Ramos (cell line): ENCODE data around the gene MBTPS1.

ENCODE experiments used
- in situ Hi-C: fragments of 300-500 bp; cut with MboI; formaldehyde crosslinking; loops from one replicate; pipeline ENCODE4 v1.14.3; 2022; ENCODE audit warnings: low sequenced_read_pairs; ENCODE audit not compliant: unreplicated experiment

MBTPS1 gene

DNA sequence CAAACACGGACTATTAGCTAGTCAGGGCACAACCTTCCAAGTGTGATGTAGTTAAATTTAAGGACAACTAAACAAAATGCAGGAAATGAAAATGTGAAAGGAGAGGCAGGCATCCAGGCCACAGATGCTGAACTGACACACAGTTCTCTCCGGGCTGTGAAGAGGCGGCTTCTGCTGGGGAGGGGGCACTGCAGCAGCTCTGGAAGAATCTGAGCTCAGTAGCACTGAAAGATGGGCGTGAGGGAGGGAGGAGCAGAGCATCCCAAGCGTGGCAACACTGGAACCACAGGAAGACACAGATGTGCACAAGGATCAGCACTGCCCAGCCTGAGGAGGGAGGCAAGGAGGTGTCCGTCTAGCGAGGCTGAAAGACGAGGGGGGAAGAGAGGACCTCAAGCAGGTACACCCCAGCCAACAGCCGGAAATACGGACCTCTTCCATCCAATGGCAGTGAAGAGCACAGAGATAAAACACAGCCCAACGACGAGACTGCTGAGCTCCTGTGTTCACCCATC is 11.4 kb downstream of the MBTPS1 start:
- in situ Hi-C loops: no loop called here

GRCh38 chr16:84104231-84104630 is 12.5 kb downstream of the MBTPS1 start:
- in situ Hi-C loops: no loop called here

DNA sequence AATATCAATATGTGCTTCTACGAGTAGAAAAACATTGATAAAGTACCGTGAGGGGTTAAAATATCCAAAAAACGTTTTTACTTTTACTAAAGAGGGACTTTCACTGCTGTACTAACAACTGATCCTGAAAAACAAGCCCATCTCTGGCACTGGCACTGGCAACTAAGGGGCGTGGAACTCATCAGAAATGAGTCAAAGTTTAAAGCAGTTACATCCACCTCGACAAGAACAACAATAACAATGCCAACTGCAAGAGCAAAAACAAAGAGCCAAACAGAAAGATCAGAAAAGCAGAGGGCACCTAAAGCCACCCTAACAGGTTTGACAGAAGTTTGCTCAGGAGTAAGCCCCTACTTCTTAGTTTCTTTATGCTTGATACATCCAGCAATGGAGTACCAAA is 13.1 kb downstream of the MBTPS1 start:
- in situ Hi-C loops: no loop called here

DNA sequence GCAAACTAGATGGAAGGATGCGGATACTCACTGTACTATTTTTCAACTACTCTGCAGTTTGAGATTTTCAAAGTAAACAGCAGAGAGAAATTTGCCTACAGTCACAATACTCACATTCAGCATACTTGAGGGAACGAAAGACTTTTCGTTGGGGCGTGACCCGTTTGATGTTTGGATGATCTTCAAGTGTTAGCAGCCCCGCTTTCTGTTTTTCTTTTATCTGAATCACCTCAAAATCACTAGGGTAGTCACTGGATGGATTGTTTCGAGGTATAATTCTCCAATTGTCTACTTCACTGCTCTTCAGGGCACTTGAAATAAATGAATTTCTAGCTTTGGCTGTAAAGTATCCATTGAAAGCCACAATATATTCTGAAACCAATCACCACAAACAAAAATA is 17.8 kb downstream of the MBTPS1 start:
- in situ Hi-C loops: no loop called here

GRCh38 chr16:84096447-84097005 is 20.2 kb downstream of the MBTPS1 start:
- in situ Hi-C loops: no loop called here

- in situ Hi-C loops: no loop called here
Observed at GRCh38 chr16:84095466-84095865, 21.3 kb downstream of the MBTPS1 start.

GRCh38 chr16:84093879-84094270 is 22.9 kb downstream of the MBTPS1 start:
- in situ Hi-C loops: no loop called here

DNA sequence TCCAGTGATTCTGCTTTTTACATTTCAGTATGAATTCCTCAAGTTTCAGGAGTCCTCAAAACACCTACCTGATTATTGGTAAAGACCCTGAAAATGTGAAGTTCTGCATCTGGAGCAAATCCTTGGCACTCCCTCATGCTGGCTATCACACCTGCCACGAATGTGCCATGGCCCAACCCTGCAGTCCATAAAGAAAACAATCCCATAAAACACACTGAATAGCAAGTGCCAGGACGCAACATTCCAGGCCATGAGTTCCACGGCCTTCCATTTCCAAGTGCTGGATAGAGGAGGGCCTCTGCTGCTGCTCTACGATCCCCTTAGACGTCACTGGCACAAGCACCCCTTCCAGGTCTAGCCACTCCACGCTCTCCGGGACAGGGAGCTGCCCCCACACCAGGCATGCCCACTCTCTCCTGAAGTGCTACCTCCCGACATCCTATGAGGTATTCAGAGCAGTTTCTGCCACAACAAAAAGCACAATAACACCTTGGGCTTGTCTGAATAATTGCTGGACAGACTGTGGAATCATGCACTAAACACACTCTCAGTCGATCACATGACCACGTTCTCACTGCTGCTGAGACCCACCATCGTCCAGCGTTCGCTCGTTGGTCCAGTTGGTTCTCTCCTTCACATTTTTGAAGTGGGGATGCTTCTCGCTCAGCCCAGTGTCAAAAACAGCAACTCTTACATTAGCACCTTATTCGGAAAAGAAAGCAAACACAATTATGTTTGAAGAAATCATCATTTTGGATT is 23.4 kb downstream of the MBTPS1 start:
- in situ Hi-C loops: no loop called here

- in situ Hi-C loops: no loop called here
Observed at GRCh38 chr16:84091460-84091859, 25.3 kb downstream of the MBTPS1 start.

DNA sequence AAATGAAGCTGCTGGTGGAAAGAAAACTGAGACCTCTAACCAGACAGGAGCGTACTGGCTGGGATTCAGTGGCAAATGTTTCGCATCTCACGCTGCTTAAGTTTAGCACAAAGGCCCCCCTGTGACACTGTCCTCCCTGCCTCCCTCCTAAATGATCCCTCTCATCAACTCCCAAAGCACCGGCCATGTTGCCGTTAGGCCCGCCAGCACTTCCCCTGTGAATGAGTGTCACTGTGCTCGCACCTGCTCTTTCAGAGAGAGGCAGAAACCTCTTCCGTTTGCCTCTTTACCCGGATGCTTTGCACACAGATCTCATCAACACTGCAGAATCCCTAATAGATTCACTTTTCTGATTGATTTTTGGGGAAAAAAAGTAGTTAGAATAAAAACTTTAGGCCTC is 26.5 kb downstream of the MBTPS1 start:
- in situ Hi-C loops: no loop called here

- in situ Hi-C loops: loop anchor here (5.0 kb wide), 2 partner anchors 38 to 98 kb away; partner anchors contain the start of gene TAF1C
Observed at GRCh38 chr16:84088695-84089395, 27.9 kb downstream of the MBTPS1 start.

- in situ Hi-C loops: loop anchor here (5.0 kb wide), 2 partner anchors 40 to 100 kb away; partner anchors contain the start of gene TAF1C
Observed at GRCh38 chr16:84087466-84088151, 29.1 kb downstream of the MBTPS1 start.

- in situ Hi-C loops: loop anchor here (5.0 kb wide), 2 partner anchors 40 to 100 kb away; partner anchors contain the start of gene TAF1C
Observed at GRCh38 chr16:84087001-84087400, 29.7 kb downstream of the MBTPS1 start.

GRCh38 chr16:84086341-84086740 is 30.4 kb downstream of the MBTPS1 start:
- in situ Hi-C loops: loop anchor here (5.0 kb wide), 2 partner anchors 41 to 101 kb away; partner anchors contain the start of gene TAF1C

DNA sequence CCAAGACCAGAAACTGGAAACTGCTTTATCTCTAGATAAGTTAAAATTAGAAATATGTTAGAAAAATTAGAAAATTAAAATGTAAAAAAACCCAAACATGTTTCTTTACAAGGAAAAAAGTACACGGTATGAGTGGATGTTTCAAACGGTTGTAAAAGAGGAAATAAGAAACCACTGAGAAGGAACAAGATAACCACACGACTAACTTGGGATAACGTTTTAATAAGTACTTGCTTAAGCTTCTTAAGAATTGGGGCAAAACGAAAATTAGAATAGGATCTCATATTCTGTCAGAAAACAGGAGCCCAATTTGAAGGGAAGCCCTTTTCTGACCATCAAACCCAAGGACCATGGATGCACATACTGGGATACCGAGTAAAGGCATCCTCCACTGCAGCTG is 31.0 kb downstream of the MBTPS1 start:
- in situ Hi-C loops: loop anchor here (5.0 kb wide), 2 partner anchors 42 to 102 kb away; partner anchors contain the start of gene TAF1C

DNA sequence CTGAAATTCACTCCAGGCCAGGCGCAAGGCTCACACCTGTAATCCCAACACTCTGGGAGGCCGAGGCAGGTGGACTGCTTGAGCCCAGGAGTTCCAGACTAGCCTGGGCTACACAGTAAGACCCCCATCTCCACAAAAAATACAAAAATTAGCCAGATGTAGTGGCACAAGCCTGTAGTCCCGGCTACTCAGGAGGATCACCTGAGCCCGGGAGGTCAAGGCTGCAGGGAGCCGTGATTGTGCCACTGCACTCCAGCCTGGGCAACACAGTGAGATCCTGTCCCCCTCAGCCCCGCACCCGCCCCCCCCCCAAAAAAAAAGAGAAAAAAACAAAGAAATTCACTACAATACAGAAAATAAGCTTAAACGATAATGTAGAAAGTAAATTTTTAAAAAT is 31.5 kb downstream of the MBTPS1 start:
- in situ Hi-C loops: loop anchor here (5.0 kb wide), 2 partner anchors 42 to 102 kb away; partner anchors contain the start of gene TAF1C

DNA sequence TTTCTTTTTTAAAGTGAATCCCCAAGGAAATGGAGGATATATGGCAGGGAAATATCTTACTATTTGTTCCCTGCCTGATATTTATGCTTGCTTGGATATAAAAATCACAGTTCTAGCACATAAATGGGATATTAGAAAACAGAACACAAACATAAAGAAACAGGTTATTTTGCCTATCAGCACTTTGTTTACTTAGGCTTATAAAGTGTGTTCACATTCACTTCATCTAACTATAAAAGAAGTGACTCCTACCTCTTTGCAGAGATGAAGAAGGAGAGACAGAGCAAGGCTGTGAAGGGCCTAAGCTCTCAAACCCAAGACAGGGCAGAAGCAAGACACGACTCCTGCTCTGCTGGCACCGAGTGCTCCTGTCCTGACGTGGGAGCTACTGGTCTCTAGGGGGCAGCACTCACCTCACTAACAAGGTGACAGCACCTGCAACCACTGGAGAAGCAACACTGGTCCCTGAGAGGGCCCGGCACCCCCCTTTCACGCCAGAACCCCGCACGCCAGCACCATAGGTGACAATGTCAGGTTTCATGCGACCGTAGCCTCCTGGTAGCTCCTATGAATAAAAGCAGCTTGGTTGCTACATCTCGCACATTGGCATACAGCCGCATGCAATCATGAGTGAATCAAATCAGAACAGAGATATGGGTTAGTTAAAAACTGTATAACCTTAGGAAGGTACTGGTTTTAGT is 32.0 kb downstream of the MBTPS1 start:
- in situ Hi-C loops: loop anchor here (5.0 kb wide), 2 partner anchors 43 to 103 kb away; partner anchors contain the start of gene TAF1C

DNA sequence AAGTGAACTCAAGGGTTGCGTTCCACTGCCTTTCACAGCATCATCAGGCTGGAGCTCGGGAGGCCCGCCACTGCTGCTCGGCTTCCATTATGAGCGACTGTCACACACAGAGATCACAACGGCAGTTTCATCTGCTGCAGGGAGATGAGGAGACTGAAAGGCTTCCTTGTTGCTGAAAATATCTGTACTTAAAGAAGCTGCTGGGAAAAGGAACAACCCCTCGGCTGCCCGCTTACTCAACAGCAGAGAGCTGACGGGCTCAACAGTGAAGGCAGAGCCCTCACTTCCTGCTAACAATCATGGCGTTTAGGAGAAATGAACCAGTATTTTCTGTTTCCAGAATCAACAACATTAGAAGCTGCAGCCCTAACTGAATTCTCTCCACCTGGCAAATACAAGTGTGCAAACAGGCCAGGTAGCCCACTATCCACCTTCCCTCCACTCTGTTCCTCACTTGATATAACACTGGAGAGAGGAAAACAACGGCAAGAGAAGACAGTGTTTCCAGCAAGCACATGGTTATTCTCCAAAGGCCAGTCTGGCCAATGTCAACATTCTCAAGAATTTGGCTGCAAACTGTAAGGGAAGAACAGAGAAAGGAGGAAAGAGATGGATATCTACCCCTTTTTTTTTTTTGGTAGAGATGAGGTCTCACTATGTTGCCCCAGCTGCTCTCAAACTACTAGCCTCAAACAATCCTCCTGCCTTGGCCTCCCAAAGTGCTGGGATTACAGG is 33.7 kb downstream of the MBTPS1 start:
- in situ Hi-C loops: no loop called here

DNA sequence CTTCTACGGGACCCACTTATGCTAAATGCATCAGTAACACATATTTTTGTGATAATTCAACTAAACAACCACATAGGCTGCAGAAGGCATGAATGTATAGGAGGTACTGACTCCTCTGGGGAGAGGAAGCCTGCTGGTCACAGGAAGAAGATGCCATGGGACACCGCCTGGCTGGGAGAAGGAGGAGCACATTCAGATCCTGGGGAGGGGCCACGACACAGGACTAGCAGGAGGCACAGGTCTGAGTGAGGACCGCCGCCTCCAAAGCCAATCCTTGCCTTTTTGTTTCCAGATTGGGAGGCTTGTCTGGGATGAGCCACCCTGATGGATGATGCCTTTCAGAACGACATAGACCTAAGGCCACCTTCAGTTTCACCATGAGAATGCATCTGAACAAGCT is 34.6 kb downstream of the MBTPS1 start:
- in situ Hi-C loops: no loop called here
